ENCODE data around the gene PTCD1.

PTCD1 gene

DNA sequence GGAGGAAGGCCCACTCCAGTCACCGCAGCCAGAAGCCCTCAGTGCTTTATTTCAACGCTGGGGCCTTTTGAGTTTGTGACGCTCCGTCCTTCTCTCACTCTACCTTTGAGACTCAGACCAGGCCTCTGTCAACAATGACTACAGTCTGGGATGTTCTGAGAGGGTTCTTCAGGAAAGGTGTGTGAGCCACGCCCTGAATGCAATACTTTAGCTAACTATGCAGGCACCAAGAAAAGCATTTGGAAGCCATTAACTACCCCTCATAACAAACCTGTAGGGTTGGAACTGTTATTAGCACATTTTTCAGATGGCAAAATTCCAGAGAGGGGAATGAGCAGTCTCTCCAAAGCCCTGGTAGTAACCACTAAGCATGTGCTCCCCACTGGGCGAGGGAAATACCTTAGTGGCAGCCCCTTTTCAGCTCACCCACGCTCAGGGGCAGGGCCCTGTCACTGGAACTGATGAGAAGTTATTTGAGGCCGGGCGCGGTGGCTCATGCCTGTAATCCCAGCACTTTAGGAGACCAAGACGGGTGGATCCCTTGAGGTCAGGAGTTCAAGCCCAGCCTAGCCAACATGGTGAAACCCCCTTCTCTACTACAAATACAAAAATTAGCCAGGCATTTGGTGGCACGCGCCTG lies 69.7 kb downstream of the PTCD1 start:
- DNase-seq: no peak

All from activated CD4-positive, alpha-beta T cell treated with anti-CD3 and anti-CD28 coated beads for 48 hours (primary cell).